Endothelial cell of umbilical vein (primary cell): ENCODE measurements around the gene RAB7B. TPM values are rescaled to one million over a fixed set of nuclear protein-coding genes. Genes with fewer than 3 reads are reported as not detected.
A peak's percentile ranks its signal among the peaks of the same experiment; 100 is the strongest.

Experiments
- BruUV-seq: library from RNA; stranded (reverse); fragments of 400-500 nt; replicated peaks from 2 replicates; lab custom pipeline; 2021; lab: Mats Ljungman, UMichigan
- CTCF ChIA-PET: fragments of 300-600, 350-600 bp; sonication (Branson Sonifier 250); formaldehyde crosslinking; loops from one replicate; lab custom pipeline; 2021; ENCODE audit warnings: antibody characterized with exemption, inconsistent platforms; lab: Charles Lee
- POLR2A ChIA-PET: fragments of 300-600, 350-600 bp; sonication (Branson Sonifier 250); formaldehyde crosslinking; loops from one replicate; lab custom pipeline; 2021; ENCODE audit warnings: antibody characterized with exemption, inconsistent platforms; lab: Charles Lee
- DNase-seq: peaks from one replicate; pipeline ENCODE4 v3.0.0-alpha.2; 2011; ENCODE audit warnings: low read depth, low spot score
- FAIRE-seq: peaks from 2 replicates; lab custom pipeline; 2011; peaks lifted over from hg19 to GRCh38; lab: Jason Lieb, UNC
- H2AFZ ChIP-seq: 2 replicates; pipeline ENCODE4 v1.6.0; 2012; ENCODE audit warnings: low read depth, low read length, control low read depth, inconsistent platforms
- H3K27ac ChIP-seq: 2 replicates; pipeline ENCODE4 v1.5.1; 2011; ENCODE audit warnings: low read depth, mild to moderate bottlenecking, control low read depth, low read length, moderate library complexity; ENCODE audit not compliant: insufficient read depth
- H3K27me3 ChIP-seq, 2 experiments: 2 replicates each; pipeline versions ENCODE4 v1.6.0 to v1.6.1; 2011; ENCODE audit warnings: low read length in 2 of 2, mixed read lengths in 1 of 2; ENCODE audit not compliant: control insufficient read depth in 2 of 2, insufficient read depth in 2 of 2
- H3K36me3 ChIP-seq, 2 experiments: 2 replicates in 1 of 2; 3 replicates in 1 of 2; pipeline ENCODE4 v1.5.1; 2011; ENCODE audit warnings: low read length in 2 of 2, mild to moderate bottlenecking in 1 of 2, moderate library complexity in 1 of 2; ENCODE audit not compliant: control insufficient read depth in 2 of 2, insufficient read depth in 2 of 2; ENCODE audit errors: extremely low read depth in 1 of 2
- H3K4me1 ChIP-seq: 3 replicates; pipeline ENCODE4 v1.5.1; 2011; ENCODE audit warnings: mild to moderate bottlenecking, low read length; ENCODE audit not compliant: control insufficient read depth, insufficient read depth; ENCODE audit errors: extremely low read depth
- H3K4me2 ChIP-seq: 2 replicates; pipeline ENCODE4 v1.6.1; 2011; ENCODE audit warnings: low read length, control low read depth, mixed read lengths; ENCODE audit not compliant: insufficient read depth
- H3K4me3 ChIP-seq, 3 experiments: fragments of 200-600 bp in 1 of 3; sonication (generic), shearing (Covaris generic) in 1 of 3; replicated peaks in 1 of 3; 2 replicates each; pipeline ENCODE4 v1.5.1; 2011 to 2016; ENCODE audit warnings: control low read depth in 3 of 3, low read length in 3 of 3, mild to moderate bottlenecking in 2 of 3, inconsistent platforms in 1 of 3, low read depth in 1 of 3, moderate library complexity in 1 of 3; ENCODE audit not compliant: insufficient read depth in 1 of 3
- H3K79me2 ChIP-seq: 2 replicates; pipeline ENCODE4 v1.6.0; 2012; ENCODE audit warnings: low read length, inconsistent platforms; ENCODE audit not compliant: control insufficient read depth, insufficient read depth
- H3K9ac ChIP-seq: replicated peaks from 2 replicates; pipeline ENCODE3; 2011; ENCODE audit warnings: low read length, control low read depth; ENCODE audit not compliant: insufficient read depth; ENCODE audit errors: extremely low read depth
- H3K9me1 ChIP-seq: replicated peaks from 3 replicates; pipeline ENCODE4 v1.6.0; 2011; ENCODE audit warnings: mild to moderate bottlenecking, low read length; ENCODE audit not compliant: control insufficient read depth, insufficient read depth; ENCODE audit errors: extremely low read depth
- H3K9me3 ChIP-seq: replicated peaks from 2 replicates; pipeline ENCODE4 v1.5.1; 2012; ENCODE audit warnings: low read length, inconsistent platforms; ENCODE audit not compliant: control insufficient read depth, insufficient read depth
- H4K20me1 ChIP-seq: replicated peaks from 2 replicates; pipeline ENCODE3; 2011; ENCODE audit warnings: mild to moderate bottlenecking, low read length; ENCODE audit not compliant: control insufficient read depth, insufficient read depth; ENCODE audit errors: extremely low read depth
- EZH2 ChIP-seq: IDR thresholded peaks from 2 replicates; pipeline ENCODE4 v1.6.1; 2012; ENCODE audit warnings: borderline replicate concordance, low read depth, mild to moderate bottlenecking, moderate library complexity, low read length, inconsistent platforms; ENCODE audit not compliant: severe bottlenecking
- JUN ChIP-seq: IDR thresholded peaks from 2 replicates; pipeline ENCODE4 v1.6.1; 2011; ENCODE audit warnings: borderline replicate concordance, low read depth; ENCODE audit not compliant: insufficient read length, insufficient read depth
- MYC ChIP-seq: IDR thresholded peaks from one replicate; pipeline ENCODE4 v1.6.1; 2011; ENCODE audit warnings: mild to moderate bottlenecking, low read depth, low read length
- POLR2AphosphoS5 ChIP-seq: IDR thresholded peaks from 2 replicates; pipeline ENCODE4 v1.6.1; 2012; ENCODE audit warnings: low read depth, mild to moderate bottlenecking, control low read depth, low read length, moderate library complexity; ENCODE audit not compliant: insufficient read depth
- dilution Hi-C: fragments of 300-500 bp; cut with MboI; formaldehyde crosslinking; loops from one replicate; pipeline ENCODE4 v1.15.0; 2019; ENCODE audit warnings: low sequenced_read_pairs; ENCODE audit not compliant: extremely low pct_ligation_motif_present
- intact Hi-C: fragments of 100-400 bp; cut with micrococcal nuclease; formaldehyde crosslinking; loops from one replicate; pipeline ENCODE4 v1.10.0; 2022
- polyA plus RNA-seq, 4 experiments: library from polyadenylated mRNA; depleted of rRNA in 3 of 4; stranded (reverse) in 3 of 4; unstranded in 1 of 4; fragments of >200 nt; gene quantifications; 2 replicates each; pipeline versions ENCODE4 v1.2.1 to v1.2.3, GENCODE V29; 2011 to 2012; ENCODE audit warnings: missing spikeins in 1 of 4
- total RNA-seq: library from RNA; stranded (reverse); gene quantifications from 2 replicates; pipeline ENCODE4 v1.2.3, GENCODE V29; 2021
- TF ChIP-seq, protein P1 (sequence below), 2 donors: IDR thresholded peaks; 1 replicate in 1 of 2; 2 replicates in 1 of 2; pipeline ENCODE4 v1.5.1; 2011; ENCODE audit warnings: low read length in 2 of 2, mild to moderate bottlenecking in 2 of 2, moderate library complexity in 2 of 2, control low read depth in 1 of 2, inconsistent platforms in 1 of 2, low read depth in 1 of 2; ENCODE audit not compliant: insufficient read depth in 1 of 2; ENCODE audit errors: extremely low read depth in 1 of 2
- TF ChIP-seq, protein P2 (sequence below): IDR thresholded peaks from 2 replicates; pipeline ENCODE4 v1.6.1; 2011; ENCODE audit not compliant: insufficient read depth, insufficient read length

RAB7B gene
- total and polyA plus RNA-seq, 2 donors (not counting 3 experiments of a cell fraction or from before 2014, with no cell fraction given): 0.15 TPM; not detected in 1

DNA sequence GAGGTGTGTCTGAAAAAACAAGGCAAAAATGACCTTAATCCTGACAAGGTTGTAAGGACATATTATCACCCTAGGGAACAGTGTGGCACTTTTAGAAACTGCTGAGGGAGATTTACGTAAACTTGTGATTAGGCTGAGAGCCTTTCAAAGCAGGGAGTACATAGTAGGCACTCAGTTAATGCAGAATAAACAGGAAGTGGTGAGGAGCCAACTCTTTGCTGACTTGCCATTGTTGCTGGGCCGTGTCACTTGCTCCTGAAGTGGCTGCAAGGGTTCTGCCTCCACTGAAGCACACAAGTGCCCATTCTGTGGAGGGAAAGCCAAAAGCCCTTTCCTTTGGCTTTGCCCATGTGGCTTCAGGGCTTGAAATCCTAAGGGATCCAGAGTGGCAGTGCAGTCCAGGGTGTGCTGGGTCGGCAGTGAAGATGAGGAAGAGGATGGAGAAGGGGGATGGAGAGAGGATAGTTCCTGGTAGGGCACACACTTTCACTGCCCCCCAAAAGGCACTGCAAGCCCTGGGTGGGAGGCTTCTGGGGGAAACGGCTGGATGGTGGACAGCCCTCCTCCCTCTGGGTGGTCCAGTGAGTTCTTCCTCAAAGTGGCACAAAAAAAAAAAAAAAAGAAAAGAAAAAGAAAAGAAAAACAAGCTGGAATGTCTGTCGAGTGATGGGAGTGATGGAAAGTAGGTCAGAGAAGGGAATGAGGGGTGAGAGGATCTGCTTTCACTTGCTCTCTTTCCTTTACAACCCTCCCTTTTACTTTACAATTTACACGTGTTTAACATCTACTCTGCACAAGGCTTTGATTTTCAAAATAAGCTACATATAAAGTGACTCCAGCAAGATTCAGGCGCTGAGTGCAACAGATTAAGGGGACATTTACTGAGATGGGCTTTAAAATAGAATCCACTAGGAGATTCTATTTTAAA is 36.1 kb upstream of the RAB7B start:
- Histone ChIP-seq H3K4me3 (no peak overlapping the region), H3K27me3 (peaks cover 4% of the 10 kb centered on the region in 2 experiments), H3K9me3 (no peaks in the 10 kb centered on the region), H3K27ac (no peak overlapping the region), H3K4me1 (no peaks in the 10 kb centered on the region), H3K9me1 (no peaks in the 10 kb centered on the region), H3K36me3 (no peaks in the 10 kb centered on the region), H2AFZ (peak overlapping the region; percentile 21), H4K20me1 (no peaks in the 10 kb centered on the region), H3K79me2 (no peaks in the 10 kb centered on the region), H3K9ac (no peak overlapping the region), H3K4me2 (no peak overlapping the region)
- POLR2A ChIA-PET: no interaction called here
- no peak for DNase-seq
- CTCF ChIA-PET: interaction anchor here (1.0 to 1.5 kb wide), 2 partner anchors 9 to 55 kb away, joined by 3 to 7 read pairs; no protein-coding TSS in a partner anchor
- TF ChIP-seq EZH2: no peak
- TF ChIP-seq, protein P1, sequence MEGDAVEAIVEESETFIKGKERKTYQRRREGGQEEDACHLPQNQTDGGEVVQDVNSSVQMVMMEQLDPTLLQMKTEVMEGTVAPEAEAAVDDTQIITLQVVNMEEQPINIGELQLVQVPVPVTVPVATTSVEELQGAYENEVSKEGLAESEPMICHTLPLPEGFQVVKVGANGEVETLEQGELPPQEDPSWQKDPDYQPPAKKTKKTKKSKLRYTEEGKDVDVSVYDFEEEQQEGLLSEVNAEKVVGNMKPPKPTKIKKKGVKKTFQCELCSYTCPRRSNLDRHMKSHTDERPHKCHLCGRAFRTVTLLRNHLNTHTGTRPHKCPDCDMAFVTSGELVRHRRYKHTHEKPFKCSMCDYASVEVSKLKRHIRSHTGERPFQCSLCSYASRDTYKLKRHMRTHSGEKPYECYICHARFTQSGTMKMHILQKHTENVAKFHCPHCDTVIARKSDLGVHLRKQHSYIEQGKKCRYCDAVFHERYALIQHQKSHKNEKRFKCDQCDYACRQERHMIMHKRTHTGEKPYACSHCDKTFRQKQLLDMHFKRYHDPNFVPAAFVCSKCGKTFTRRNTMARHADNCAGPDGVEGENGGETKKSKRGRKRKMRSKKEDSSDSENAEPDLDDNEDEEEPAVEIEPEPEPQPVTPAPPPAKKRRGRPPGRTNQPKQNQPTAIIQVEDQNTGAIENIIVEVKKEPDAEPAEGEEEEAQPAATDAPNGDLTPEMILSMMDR (IDR thresholded peaks at IDR 0.05; ENCODE audit: extremely low read depth in 1 of 2, insufficient read depth in 1 of 2, low read depth in 1 of 2, low read length in 2 of 2): no peak
- TF ChIP-seq, protein P2, sequence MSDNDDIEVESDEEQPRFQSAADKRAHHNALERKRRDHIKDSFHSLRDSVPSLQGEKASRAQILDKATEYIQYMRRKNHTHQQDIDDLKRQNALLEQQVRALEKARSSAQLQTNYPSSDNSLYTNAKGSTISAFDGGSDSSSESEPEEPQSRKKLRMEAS: no peak
- TF ChIP-seq POLR2AphosphoS5: no peak
- TF ChIP-seq JUN: no peak
- no peak for TF ChIP-seq MYC
- no peak for FAIRE-seq
- dilution Hi-C loops: no loop called here
- BruUV-seq: no TSS peak
- intact Hi-C loops: no loop called here
